H9 (cell line): ENCODE measurements around the gene C5orf34. TPM values are rescaled to one million over a fixed set of nuclear protein-coding genes. Genes with fewer than 3 reads are reported as not detected.

Experiments used
- DNase-seq: peaks from one replicate; pipeline ENCODE4 v3.0.0-alpha.2; 2017
- H2AFZ ChIP-seq: one replicate; pipeline ENCODE4 v1.6.1; 2013; ENCODE audit warnings: mild to moderate bottlenecking, low read length, control low read depth, moderate library complexity
- H2AK5ac ChIP-seq: 2 replicates; pipeline ENCODE4 v1.6.1; 2013; ENCODE audit warnings: low read length, control low read depth, mixed read lengths; ENCODE audit not compliant: insufficient read length
- H2BK120ac ChIP-seq: one replicate; pipeline ENCODE4 v1.6.1; 2013; ENCODE audit warnings: low read depth, mild to moderate bottlenecking, low read length, control low read depth, inconsistent platforms; ENCODE audit not compliant: poor library complexity, severe bottlenecking
- H2BK12ac ChIP-seq: 2 replicates; pipeline ENCODE4 v1.6.1; 2013; ENCODE audit warnings: low read length, control low read depth, mixed read lengths, low read depth; ENCODE audit not compliant: insufficient read length
- H2BK15ac ChIP-seq: 2 replicates; pipeline ENCODE4 v1.6.1; 2013; ENCODE audit warnings: low read depth, low read length, control low read depth
- H2BK20ac ChIP-seq: one replicate; pipeline ENCODE4 v1.6.1; 2013; ENCODE audit warnings: low read depth, mild to moderate bottlenecking, low read length, control low read depth, inconsistent platforms; ENCODE audit not compliant: poor library complexity, severe bottlenecking
- H2BK5ac ChIP-seq: 2 replicates; pipeline ENCODE4 v1.6.1; 2013; ENCODE audit warnings: low read length, control low read depth, mixed read lengths; ENCODE audit not compliant: insufficient read length
- H3K14ac ChIP-seq: 2 replicates; pipeline ENCODE4 v1.6.1; 2013; ENCODE audit warnings: low read length, control low read depth; ENCODE audit not compliant: insufficient read depth
- H3K18ac ChIP-seq: 2 replicates; pipeline ENCODE4 v1.6.1; 2013; ENCODE audit warnings: low read depth, mild to moderate bottlenecking, mixed read lengths, low read length, control low read depth; ENCODE audit not compliant: insufficient read length
- H3K23ac ChIP-seq: 2 replicates; pipeline ENCODE4 v1.6.1; 2013; ENCODE audit warnings: low read length, control low read depth, mixed read lengths, low read depth; ENCODE audit not compliant: insufficient read length
- H3K23me2 ChIP-seq: 2 replicates; pipeline ENCODE4 v1.6.1; 2013; ENCODE audit warnings: low read depth, mild to moderate bottlenecking, mixed read lengths, low read length, control low read depth; ENCODE audit not compliant: insufficient read length, poor library complexity, severe bottlenecking
- H3K27ac ChIP-seq: 2 replicates; pipeline ENCODE4 v1.5.1; 2013; ENCODE audit warnings: low read length, control low read depth, mixed read lengths, low read depth; ENCODE audit not compliant: insufficient read length
- H3K27me3 ChIP-seq: 2 replicates; pipeline ENCODE4 v1.6.1; 2013; ENCODE audit warnings: low read length, control low read depth, inconsistent platforms; ENCODE audit not compliant: insufficient read depth
- H3K4ac ChIP-seq: 2 replicates; pipeline ENCODE4 v1.6.1; 2013; ENCODE audit warnings: low read depth, mild to moderate bottlenecking, control low read depth, inconsistent platforms, low read length, moderate library complexity
- H3K4me1 ChIP-seq: 2 replicates; pipeline ENCODE4 v1.6.1; 2013; ENCODE audit warnings: low read length, control low read depth, inconsistent platforms; ENCODE audit not compliant: insufficient read depth
- H3K4me2 ChIP-seq: 2 replicates; pipeline ENCODE4 v1.6.1; 2013; ENCODE audit warnings: low read length, control low read depth, mixed read lengths; ENCODE audit not compliant: insufficient read length, insufficient read depth
- H3K56ac ChIP-seq: 2 replicates; pipeline ENCODE4 v1.6.1; 2013; ENCODE audit warnings: low read depth, mild to moderate bottlenecking, mixed read lengths, low read length, control low read depth; ENCODE audit not compliant: insufficient read length
- H3K79me1 ChIP-seq: 2 replicates; pipeline ENCODE4 v1.6.1; 2013; ENCODE audit warnings: low read depth, mild to moderate bottlenecking, moderate library complexity, low read length, control low read depth, inconsistent platforms; ENCODE audit not compliant: insufficient read depth, poor library complexity, severe bottlenecking
- H3K79me2 ChIP-seq: 2 replicates; pipeline ENCODE4 v1.6.1; 2013; ENCODE audit warnings: low read length, control low read depth, inconsistent platforms; ENCODE audit not compliant: insufficient read depth
- H3K9ac ChIP-seq: 2 replicates; pipeline ENCODE4 v1.6.1; 2013; ENCODE audit warnings: low read length, control low read depth, mixed read lengths; ENCODE audit not compliant: insufficient read length; ENCODE audit errors: extremely low read depth
- H3K9me3 ChIP-seq: one replicate; pipeline ENCODE4 v1.6.1; 2013; ENCODE audit warnings: low read depth, low read length, inconsistent platforms; ENCODE audit not compliant: control insufficient read depth
- H3T11ph ChIP-seq: one replicate; pipeline ENCODE4 v1.6.1; 2013; ENCODE audit warnings: mild to moderate bottlenecking, low read length, control low read depth, inconsistent platforms
- H4K20me1 ChIP-seq: one replicate; pipeline ENCODE4 v1.6.1; 2013; ENCODE audit not compliant: control insufficient read depth, insufficient read length, insufficient read depth
- H4K5ac ChIP-seq: 2 replicates; pipeline ENCODE4 v1.6.1; 2013; ENCODE audit warnings: low read depth, mild to moderate bottlenecking, mixed read lengths, low read length, control low read depth; ENCODE audit not compliant: insufficient read length
- H4K8ac ChIP-seq: replicated peaks from 2 replicates; pipeline ENCODE4 v1.6.1; 2013; ENCODE audit warnings: low read length, control low read depth, mixed read lengths, low read depth; ENCODE audit not compliant: insufficient read length
- H4K91ac ChIP-seq: 2 replicates; pipeline ENCODE4 v1.6.1; 2013; ENCODE audit warnings: low read depth, mild to moderate bottlenecking, moderate library complexity, mixed read lengths, low read length, control low read depth; ENCODE audit not compliant: insufficient read length
- H3K27ac Mint-ChIP-seq, 3 experiments: 2 replicates in 2 of 3; 3 replicates in 1 of 3; pipeline ENCODE4 v1.8.0; 2020 to 2021; ENCODE audit warnings: mixed read lengths in 3 of 3, mild to moderate bottlenecking in 1 of 3, moderate library complexity in 1 of 3
- H3K27me3 Mint-ChIP-seq: 2 replicates; pipeline ENCODE4 v1.8.0; 2021; ENCODE audit warnings: low read depth, mild to moderate bottlenecking, moderate library complexity, mixed read lengths
- H3K36me3 Mint-ChIP-seq, 3 experiments: 2 replicates in 2 of 3; 3 replicates in 1 of 3; pipeline ENCODE4 v1.8.0; 2020 to 2021; ENCODE audit warnings: low read depth in 3 of 3, mixed read lengths in 3 of 3; ENCODE audit not compliant: insufficient read depth in 1 of 3
- H3K4me1 Mint-ChIP-seq, 2 experiments: 2 replicates each; pipeline ENCODE4 v1.8.0; 2020; ENCODE audit warnings: mixed read lengths in 2 of 2
- H3K4me3 Mint-ChIP-seq, 2 experiments: 2 replicates in 1 of 2; 3 replicates in 1 of 2; pipeline ENCODE4 v1.8.0; 2020 to 2021; ENCODE audit warnings: mild to moderate bottlenecking in 2 of 2, mixed read lengths in 2 of 2, moderate library complexity in 1 of 2
- H3K9me3 Mint-ChIP-seq, 2 experiments: 2 replicates in 1 of 2; 3 replicates in 1 of 2; pipeline ENCODE4 v1.8.0; 2020; ENCODE audit warnings: mild to moderate bottlenecking in 2 of 2, mixed read lengths in 2 of 2, moderate library complexity in 1 of 2
- WGBS: extraction: QIAGEN DNeasy Blood & Tissue Kit; methylation state at CpG from one replicate; pipeline ENCODE4 v1.1.7; 2013; ENCODE audit warnings: missing lambda C conversion rate, low lambda C conversion rate, mixed read lengths; ENCODE audit not compliant: insufficient read length; ENCODE audit errors: extremely low coverage; 5-methylcytosine and 5-hydroxymethylcytosine counted together
- total RNA-seq: library from RNA; stranded (reverse); gene quantifications from 2 replicates; pipeline ENCODE4 v1.2.1, GENCODE V29; 2021
- TF ChIP-seq, protein P1 (sequence below): fragments of 200-600 bp; sonication (generic); conservative IDR thresholded peaks from 3 replicates; pipeline ENCODE4 v1.8.0; 2021; ENCODE audit warnings: antibody characterized with exemption, mild to moderate bottlenecking

The C5orf34 gene
- total RNA-seq, 1 experiment from 2014 or later = 7.7 TPM

DNA sequence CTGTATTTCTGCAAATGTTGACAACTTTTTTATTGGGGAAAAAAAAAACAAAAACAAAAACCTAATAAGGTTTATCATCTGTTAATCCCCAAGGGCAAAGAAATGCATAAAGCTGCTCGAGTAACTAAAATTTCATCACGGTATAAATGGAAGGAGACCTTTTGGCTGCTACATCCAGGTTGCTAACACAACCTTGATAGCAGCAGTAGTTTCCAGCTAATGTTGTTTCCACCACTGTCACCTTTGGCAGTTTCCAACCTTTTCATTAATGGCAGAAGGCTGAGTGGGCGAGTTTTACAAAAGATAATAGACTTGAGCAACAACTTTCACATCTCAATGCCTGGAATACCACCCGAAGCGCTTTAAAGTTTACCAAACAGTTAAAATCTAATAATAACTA, 33.4 kb upstream of the C5orf34 start:
- H3K14ac ChIP-seq = no peak overlapping the region
- TF ChIP-seq, protein P1, sequence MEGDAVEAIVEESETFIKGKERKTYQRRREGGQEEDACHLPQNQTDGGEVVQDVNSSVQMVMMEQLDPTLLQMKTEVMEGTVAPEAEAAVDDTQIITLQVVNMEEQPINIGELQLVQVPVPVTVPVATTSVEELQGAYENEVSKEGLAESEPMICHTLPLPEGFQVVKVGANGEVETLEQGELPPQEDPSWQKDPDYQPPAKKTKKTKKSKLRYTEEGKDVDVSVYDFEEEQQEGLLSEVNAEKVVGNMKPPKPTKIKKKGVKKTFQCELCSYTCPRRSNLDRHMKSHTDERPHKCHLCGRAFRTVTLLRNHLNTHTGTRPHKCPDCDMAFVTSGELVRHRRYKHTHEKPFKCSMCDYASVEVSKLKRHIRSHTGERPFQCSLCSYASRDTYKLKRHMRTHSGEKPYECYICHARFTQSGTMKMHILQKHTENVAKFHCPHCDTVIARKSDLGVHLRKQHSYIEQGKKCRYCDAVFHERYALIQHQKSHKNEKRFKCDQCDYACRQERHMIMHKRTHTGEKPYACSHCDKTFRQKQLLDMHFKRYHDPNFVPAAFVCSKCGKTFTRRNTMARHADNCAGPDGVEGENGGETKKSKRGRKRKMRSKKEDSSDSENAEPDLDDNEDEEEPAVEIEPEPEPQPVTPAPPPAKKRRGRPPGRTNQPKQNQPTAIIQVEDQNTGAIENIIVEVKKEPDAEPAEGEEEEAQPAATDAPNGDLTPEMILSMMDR = no peak
- H3K9me3 Mint-ChIP-seq = no peaks in the 10 kb centered on the region

More for the DNA sequence above, 33.4 kb upstream of the C5orf34 start:
- no peaks in the 10 kb centered on the region for H4K20me1 ChIP-seq
- no peak overlapping the region for H4K5ac ChIP-seq
- no peak overlapping the region for H3K4me2 ChIP-seq
- H3K79me1 ChIP-seq = no peaks in the 10 kb centered on the region
- no peak overlapping the region for H4K8ac ChIP-seq
- DNase-seq = no peak
- H2AK5ac ChIP-seq = no peak overlapping the region
- no peak overlapping the region for H2BK15ac ChIP-seq
- no peak overlapping the region for H2BK12ac ChIP-seq
- no peak overlapping the region for H2AFZ ChIP-seq
- no peak overlapping the region for H3K27ac ChIP-seq
- no peak overlapping the region for H3K4ac ChIP-seq
- H3K9me3 ChIP-seq = no peaks in the 10 kb centered on the region
- no peak overlapping the region for H3K56ac ChIP-seq
- WGBS = no CpG with 5 or more reads among the region's 5 CpGs
- H3T11ph ChIP-seq = no peak overlapping the region
- Mint-ChIP-seq H3K27ac (no peak overlapping the region), H3K4me3 (no peak overlapping the region), H3K4me1 (no peaks in the 10 kb centered on the region), H3K27me3 (no peaks in the 10 kb centered on the region), H3K36me3 (peaks cover 36 to 60% (median 46%) of the 10 kb centered on the region in 3 experiments; a peak in 6 of 7 replicates)
- H2BK120ac ChIP-seq = no peak overlapping the region
- no peak overlapping the region for H3K23ac ChIP-seq
- no peak overlapping the region for H2BK5ac ChIP-seq
- H2BK20ac ChIP-seq = no peak overlapping the region
- no peak overlapping the region for H3K18ac ChIP-seq
- H3K79me2 ChIP-seq = peaks cover 7% of the 10 kb centered on the region; the same call in 1 of the 2 replicates
- H3K23me2 ChIP-seq = no peaks in the 10 kb centered on the region
- no peak overlapping the region for H4K91ac ChIP-seq
- H3K9ac ChIP-seq = no peak overlapping the region
- no peaks in the 10 kb centered on the region for H3K27me3 ChIP-seq
- no peaks in the 10 kb centered on the region for H3K4me1 ChIP-seq
